Measurements from ENCODE around the gene NPTN. TPM values are rescaled to one million over a fixed set of nuclear protein-coding genes. Genes with fewer than 3 reads are reported as not detected.

The NPTN gene
- total RNA-seq, 1 experiment from 2014 or later, result 90.9 TPM

DNA sequence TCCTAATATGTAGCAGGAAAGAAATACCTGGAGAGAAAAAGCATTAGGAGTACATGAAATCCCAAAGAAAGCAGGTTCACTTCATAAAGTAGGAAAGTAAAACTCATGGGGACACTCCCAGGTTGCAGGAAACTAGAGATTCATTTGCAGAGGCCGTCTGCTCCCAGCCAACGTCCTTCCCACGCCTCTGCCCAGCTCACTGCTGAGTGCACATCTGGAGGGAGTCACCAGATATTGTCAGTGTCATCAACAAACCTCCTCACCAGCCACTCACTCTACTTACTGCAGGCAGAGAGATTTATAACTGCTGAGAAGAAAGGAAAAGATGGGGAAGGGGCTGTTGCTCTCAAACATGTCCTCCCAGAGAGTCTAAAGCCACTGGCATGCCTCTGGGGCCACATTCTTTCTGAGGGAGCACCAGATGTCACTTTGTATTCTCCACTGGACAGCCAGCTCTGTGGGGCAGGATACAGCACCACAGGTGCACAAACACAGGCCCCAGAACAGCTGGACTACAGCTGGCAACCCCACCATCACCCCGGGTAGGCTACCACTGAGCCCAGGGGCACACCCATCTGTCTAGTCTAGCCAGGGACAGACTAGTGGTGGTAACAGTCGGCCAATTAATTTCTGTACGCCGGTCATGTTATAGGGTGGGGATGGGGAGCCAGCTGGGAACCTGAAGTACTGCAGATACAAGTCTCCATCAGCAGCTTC is 64.5 kb downstream of the NPTN start:
- H3K4me3 ChIP-seq (replicated peaks in 1 of 2; ENCODE audit: low read depth in 1 of 2, low read length in 2 of 2), result no peak overlapping the region
- BruUV-seq (replicated peaks), result no TSS peak
- no peaks in the 10 kb centered on the region for H4K20me1 ChIP-seq (ENCODE audit: insufficient read depth)
- no peak overlapping the region for H3K4me2 ChIP-seq (ENCODE audit: low read length)
- H3K27me3 ChIP-seq (ENCODE audit: insufficient read depth, low read length), result no peaks in the 10 kb centered on the region
- H3K4me1 ChIP-seq (ENCODE audit: control insufficient read depth in 1 of 2, insufficient read depth in 2 of 2, low read length in 2 of 2), result peaks cover 10 to 13% of the 10 kb centered on the region in 2 experiments
- H2AFZ ChIP-seq (ENCODE audit: low read depth, low read length, poor library complexity, severe bottlenecking), result no peak overlapping the region
- no peak for TF ChIP-seq EGR1 (IDR thresholded peaks at IDR 0.05; ENCODE audit: low read depth)
- TF ChIP-seq SRF (IDR thresholded peaks at IDR 0.05; ENCODE audit: low read depth), result no peak
- no peak for TF ChIP-seq YY1 (IDR thresholded peaks at IDR 0.05; ENCODE audit: extremely low read depth, insufficient replicate concordance, low read depth, low read length)
- TF ChIP-seq SIN3A (IDR thresholded peaks at IDR 0.05; ENCODE audit: low read depth), result no peak
- no peak for TF ChIP-seq JUND (IDR thresholded peaks at IDR 0.05)
- no peak for TF ChIP-seq POLR2AphosphoS5 (IDR thresholded peaks at IDR 0.05; ENCODE audit: low read depth, low read length)
- TF ChIP-seq CBX3 (IDR thresholded peaks at IDR 0.05; ENCODE audit: low read depth), result no peak
- TF ChIP-seq FOSL1 (IDR thresholded peaks at IDR 0.05; ENCODE audit: low read depth), result no peak
- no peak for TF ChIP-seq EZH2 (IDR thresholded peaks at IDR 0.05)
- no peak for TF ChIP-seq RAD21 (IDR thresholded peaks at IDR 0.05; ENCODE audit: low read depth)
- TF ChIP-seq ELF1 (IDR thresholded peaks at IDR 0.05; ENCODE audit: borderline replicate concordance, low read depth), result no peak
- TF ChIP-seq, protein P1, sequence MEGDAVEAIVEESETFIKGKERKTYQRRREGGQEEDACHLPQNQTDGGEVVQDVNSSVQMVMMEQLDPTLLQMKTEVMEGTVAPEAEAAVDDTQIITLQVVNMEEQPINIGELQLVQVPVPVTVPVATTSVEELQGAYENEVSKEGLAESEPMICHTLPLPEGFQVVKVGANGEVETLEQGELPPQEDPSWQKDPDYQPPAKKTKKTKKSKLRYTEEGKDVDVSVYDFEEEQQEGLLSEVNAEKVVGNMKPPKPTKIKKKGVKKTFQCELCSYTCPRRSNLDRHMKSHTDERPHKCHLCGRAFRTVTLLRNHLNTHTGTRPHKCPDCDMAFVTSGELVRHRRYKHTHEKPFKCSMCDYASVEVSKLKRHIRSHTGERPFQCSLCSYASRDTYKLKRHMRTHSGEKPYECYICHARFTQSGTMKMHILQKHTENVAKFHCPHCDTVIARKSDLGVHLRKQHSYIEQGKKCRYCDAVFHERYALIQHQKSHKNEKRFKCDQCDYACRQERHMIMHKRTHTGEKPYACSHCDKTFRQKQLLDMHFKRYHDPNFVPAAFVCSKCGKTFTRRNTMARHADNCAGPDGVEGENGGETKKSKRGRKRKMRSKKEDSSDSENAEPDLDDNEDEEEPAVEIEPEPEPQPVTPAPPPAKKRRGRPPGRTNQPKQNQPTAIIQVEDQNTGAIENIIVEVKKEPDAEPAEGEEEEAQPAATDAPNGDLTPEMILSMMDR (IDR thresholded peaks at IDR 0.05 in 2 of 3, conservative IDR thresholded peaks at IDR 0.05 in 1 of 3; ENCODE audit: borderline replicate concordance in 1 of 3, insufficient read depth in 1 of 3, low read depth in 2 of 3, low read length in 2 of 3), result no peak
- RAD21 ChIA-PET (ENCODE audit: low non-redundant PET in 1 of 2, low total read pairs in 2 of 2, uncharacterized antibody in 2 of 2, unreplicated experiment in 2 of 2), result no interaction called here
- no peak for ATAC-seq
- H3K9me2 ChIP-seq (ENCODE audit: insufficient read depth), result no peaks in the 10 kb centered on the region
- CTCF ChIA-PET, result interaction anchor here (0.7 to 1.4 kb wide), 3 partner anchors 8 to 131 kb away, joined by 3 to 6 read pairs (median 4); no protein-coding TSS in a partner anchor
- peaks cover 16 to 36% of the 10 kb centered on the region in 2 experiments; a peak in 3 of 4 replicates for H3K36me3 ChIP-seq (ENCODE audit: control insufficient read depth in 1 of 2, insufficient read depth in 2 of 2, low read length in 2 of 2)
- no peaks in the 10 kb centered on the region for H3K9me3 ChIP-seq (ENCODE audit: control insufficient read depth in 1 of 2, insufficient read depth in 1 of 2, low read depth in 1 of 2, low read length in 2 of 2)
- no peak overlapping the region for H3K27ac ChIP-seq (ENCODE audit: low read depth, low read length)
- no peak overlapping the region for H3K9ac ChIP-seq (ENCODE audit: low read length)
- POLR2A ChIA-PET, result no interaction called here
- no peak for DNase-seq (ENCODE audit: low read depth, low spot score)
- H3K79me2 ChIP-seq (ENCODE audit: insufficient read depth, low read length), result no peaks in the 10 kb centered on the region
- intact Hi-C loops (cut with micrococcal nuclease), result loop anchor here (10.0 kb wide), 1 partner anchor 216 kb away; no protein-coding TSS in a partner anchor

All from HCT116 (cell line).